Measurements from ENCODE around the gene TTC7B. TPM values are rescaled to one million over a fixed set of nuclear protein-coding genes. Genes with fewer than 3 reads are reported as not detected.

TTC7B gene
- total and polyA plus RNA-seq, 10 of the 15 experiments (the other 5 are each of a cell fraction or from before 2014, with no cell fraction given): under 0.01 to 1.1 (median 0.26) TPM; not detected in 2

DNA sequence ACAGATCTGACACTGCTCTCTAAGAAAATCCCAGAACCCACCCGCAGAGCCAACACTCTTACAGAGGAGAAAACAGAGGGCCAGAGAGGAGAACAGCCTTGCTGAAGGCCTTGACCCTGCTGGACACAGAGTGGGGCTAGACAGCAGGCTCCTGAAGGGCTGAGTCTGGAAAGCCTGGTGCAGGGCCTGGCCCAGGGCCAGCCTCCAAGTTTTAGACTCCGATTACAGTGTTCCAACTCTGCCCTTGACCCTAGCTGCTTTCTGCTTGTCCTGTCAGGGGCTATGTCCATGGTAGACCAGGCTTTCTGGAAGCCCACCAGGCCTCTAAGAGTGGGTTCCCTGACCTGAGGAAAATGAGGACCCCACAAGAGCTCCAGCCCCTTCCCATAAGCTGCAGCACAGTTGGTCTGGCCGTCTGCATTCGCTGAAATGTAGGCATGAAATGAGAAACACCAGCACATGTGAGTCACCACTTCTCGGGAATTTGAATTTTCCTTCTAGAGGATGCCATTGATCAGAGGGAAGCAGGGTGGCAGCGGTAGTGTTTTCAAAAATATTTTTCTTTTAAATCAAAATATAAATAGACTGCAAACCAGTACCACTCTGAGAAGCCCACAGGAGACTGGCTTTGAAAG lies 265.0 kb downstream of the TTC7B start:
- Histone ChIP-seq H3K27ac (ENCODE audit: control insufficient read depth, insufficient read depth) (no peak overlapping the region), H4K20me1 (ENCODE audit: control insufficient read depth, insufficient read depth) (no peaks in the 10 kb centered on the region), H3K36me3 (ENCODE audit: control insufficient read depth in 2 of 2, insufficient read depth in 2 of 2, low read length in 1 of 2) (no peaks in the 10 kb centered on the region), H3K9ac (ENCODE audit: control insufficient read depth, insufficient read depth, low read length) (no peak overlapping the region), H3K79me2 (ENCODE audit: control insufficient read depth, insufficient read depth, low read length) (no peaks in the 10 kb centered on the region), H2AFZ (ENCODE audit: control insufficient read depth, low read depth, low read length) (no peak overlapping the region), H3K4me1 (ENCODE audit: control insufficient read depth, insufficient read depth, low read length) (no peaks in the 10 kb centered on the region), H3K4me3 (no peak overlapping the region), H3K4me2 (ENCODE audit: control insufficient read depth, insufficient read depth) (no peak overlapping the region), H3K9me3 (replicated peaks; ENCODE audit: control insufficient read depth, insufficient read depth, low read length) (no peaks in the 10 kb centered on the region), H3K27me3 (replicated peaks in 1 of 2; ENCODE audit: control insufficient read depth in 2 of 2, insufficient read depth in 2 of 2, low read length in 1 of 2) (peaks cover 0 to 3% of the 10 kb centered on the region in 2 experiments; a peak in 3 of 4 replicates)
- no peak for DNase-seq (ENCODE audit: low read depth, low spot score)
- 11% methylated on average over 6 of the region's 6 CpGs for WGBS (ENCODE audit: insufficient coverage, insufficient replicate concordance, low lambda C conversion rate, missing lambda C conversion rate)
- BruUV-seq (replicated peaks): no TSS peak
- ChIA-PET RAD21 (ENCODE audit: unreplicated experiment) (no interaction called here), POLR2A (no interaction called here), SMC1A (ENCODE audit: uncharacterized antibody, unreplicated experiment) (no interaction called here), CTCF (no interaction called here)
- FAIRE-seq: no peak
- intact Hi-C loops (cut with micrococcal nuclease; ENCODE audit: unreplicated experiment): no loop called here
- in situ Hi-C loops (cut with MboI): no loop called here
- ATAC-seq: no peak
- TF ChIP-seq SREBF1 (IDR thresholded peaks at IDR 0.05; ENCODE audit: low read length) (no peak), IKZF1 (conservative IDR thresholded peaks at IDR 0.05) (no peak), HDAC6 (IDR thresholded peaks at IDR 0.05; ENCODE audit: unreplicated experiment) (no peak), RB1 (IDR thresholded peaks at IDR 0.05; ENCODE audit: borderline replicate concordance) (no peak), BMI1 (IDR thresholded peaks at IDR 0.05; ENCODE audit: borderline replicate concordance) (no peak), CEBPZ (IDR thresholded peaks at IDR 0.05; ENCODE audit: low read depth, low read length) (no peak), KDM1A (IDR thresholded peaks at IDR 0.05; ENCODE audit: borderline replicate concordance) (no peak), WRNIP1 (IDR thresholded peaks at IDR 0.05; ENCODE audit: borderline replicate concordance, low read depth, low read length) (no peak), SIN3A (IDR thresholded peaks at IDR 0.05; ENCODE audit: low read depth, low read length) (no peak), SMARCA5 (IDR thresholded peaks at IDR 0.05) (no peak), HCFC1 (IDR thresholded peaks at IDR 0.05; ENCODE audit: low read length) (no peak), YBX1 (IDR thresholded peaks at IDR 0.05) (no peak), RAD51 (IDR thresholded peaks at IDR 0.05) (no peak), STAT1 (conservative IDR thresholded peaks at IDR 0.05) (no peak)
- TF ChIP-seq, protein P1, sequence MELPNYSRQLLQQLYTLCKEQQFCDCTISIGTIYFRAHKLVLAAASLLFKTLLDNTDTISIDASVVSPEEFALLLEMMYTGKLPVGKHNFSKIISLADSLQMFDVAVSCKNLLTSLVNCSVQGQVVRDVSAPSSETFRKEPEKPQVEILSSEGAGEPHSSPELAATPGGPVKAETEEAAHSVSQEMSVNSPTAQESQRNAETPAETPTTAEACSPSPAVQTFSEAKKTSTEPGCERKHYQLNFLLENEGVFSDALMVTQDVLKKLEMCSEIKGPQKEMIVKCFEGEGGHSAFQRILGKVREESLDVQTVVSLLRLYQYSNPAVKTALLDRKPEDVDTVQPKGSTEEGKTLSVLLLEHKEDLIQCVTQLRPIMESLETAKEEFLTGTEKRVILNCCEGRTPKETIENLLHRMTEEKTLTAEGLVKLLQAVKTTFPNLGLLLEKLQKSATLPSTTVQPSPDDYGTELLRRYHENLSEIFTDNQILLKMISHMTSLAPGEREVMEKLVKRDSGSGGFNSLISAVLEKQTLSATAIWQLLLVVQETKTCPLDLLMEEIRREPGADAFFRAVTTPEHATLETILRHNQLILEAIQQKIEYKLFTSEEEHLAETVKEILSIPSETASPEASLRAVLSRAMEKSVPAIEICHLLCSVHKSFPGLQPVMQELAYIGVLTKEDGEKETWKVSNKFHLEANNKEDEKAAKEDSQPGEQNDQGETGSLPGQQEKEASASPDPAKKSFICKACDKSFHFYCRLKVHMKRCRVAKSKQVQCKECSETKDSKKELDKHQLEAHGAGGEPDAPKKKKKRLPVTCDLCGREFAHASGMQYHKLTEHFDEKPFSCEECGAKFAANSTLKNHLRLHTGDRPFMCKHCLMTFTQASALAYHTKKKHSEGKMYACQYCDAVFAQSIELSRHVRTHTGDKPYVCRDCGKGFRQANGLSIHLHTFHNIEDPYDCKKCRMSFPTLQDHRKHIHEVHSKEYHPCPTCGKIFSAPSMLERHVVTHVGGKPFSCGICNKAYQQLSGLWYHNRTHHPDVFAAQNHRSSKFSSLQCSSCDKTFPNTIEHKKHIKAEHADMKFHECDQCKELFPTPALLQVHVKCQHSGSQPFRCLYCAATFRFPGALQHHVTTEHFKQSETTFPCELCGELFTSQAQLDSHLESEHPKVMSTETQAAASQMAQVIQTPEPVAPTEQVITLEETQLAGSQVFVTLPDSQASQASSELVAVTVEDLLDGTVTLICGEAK (IDR thresholded peaks at IDR 0.05; ENCODE audit: borderline replicate concordance): no peak
